Left ventricle myocardium superior (tissue), 1 donor: ENCODE data around the gene SLC39A13. TPM values are rescaled to one million over a fixed set of nuclear protein-coding genes. Genes with fewer than 3 reads are reported as not detected.
A peak's percentile ranks its signal among the peaks of the same experiment; 100 is the strongest.

Experiments used
- ATAC-seq: fragments of 200-7000 bp; cut with Tn5 transposase; one replicate; pipeline ENCODE4 v1.9.1; 2020; ENCODE audit warnings: mild to moderate bottlenecking, moderate library complexity
- DNase-seq: peaks from one replicate; pipeline ENCODE4 v3.0.0-alpha.2; 2020
- intact Hi-C: fragments of 100-400 bp; cut with micrococcal nuclease; formaldehyde crosslinking; loops from one replicate; pipeline ENCODE4 v1.11.0; 2022
- total RNA-seq: library from RNA; stranded (reverse); fragmentation: NEBNext Ultra II Directional; extraction: Animal tissue kit (Norgen Biotek cat#: 25700); gene quantifications from one replicate; pipeline ENCODE4 v1.2.1, GENCODE V29; 2021
- donor health status: DM: no; HTN: yes; CAD: no; lungs with severe emphysema.

The SLC39A13 gene
- total RNA-seq, 1 donor from 2014 or later, result 39.5 TPM

DNA sequence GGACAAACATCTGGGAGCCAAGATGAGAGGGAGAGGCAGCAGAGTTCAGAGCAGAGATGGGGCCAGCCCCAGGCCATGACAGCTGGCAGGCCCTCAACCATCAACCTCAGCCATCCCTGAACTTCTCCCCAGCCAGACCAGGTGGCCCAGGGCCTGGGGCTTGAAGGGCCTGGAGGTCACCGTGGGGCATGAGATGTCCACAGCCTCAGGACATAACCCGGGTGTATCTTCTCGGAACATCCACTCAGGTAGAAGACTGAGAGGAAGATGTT lies 12.4 kb upstream of the SLC39A13 start:
- intact Hi-C loops, result no loop called here
- no peak for ATAC-seq
- no peak for DNase-seq

GRCh38 chr11:47398011-47398410 lies 10.4 kb upstream of the SLC39A13 start:
- ATAC-seq, result no peak
- intact Hi-C loops, result no loop called here

DNA sequence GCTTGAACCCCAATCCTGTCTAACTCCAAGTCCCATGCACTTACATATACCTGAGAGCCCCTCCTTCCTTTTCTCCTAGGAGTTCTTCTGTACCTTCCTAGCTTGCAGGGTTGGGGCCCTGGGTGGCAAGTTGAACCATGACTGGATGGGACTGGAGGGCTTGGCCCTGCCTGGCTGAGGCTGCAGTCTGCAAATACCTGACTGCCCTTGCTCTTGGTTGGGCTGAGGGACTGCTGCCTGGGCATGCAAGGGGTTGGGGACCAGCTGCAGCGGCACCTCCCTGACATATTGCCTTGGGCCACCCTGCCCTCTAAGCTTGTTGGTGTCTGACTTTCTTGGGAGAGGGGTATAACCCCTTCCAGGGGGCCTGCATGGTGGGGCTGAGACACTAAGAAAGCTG lies 9.8 kb upstream of the SLC39A13 start:
- DNase-seq, result no peak
- ATAC-seq, result no peak
- intact Hi-C loops, result no loop called here

More at GRCh38 chr11:47398011-47398410, 10.4 kb upstream of the SLC39A13 start:
- DNase-seq, result no peak

DNA sequence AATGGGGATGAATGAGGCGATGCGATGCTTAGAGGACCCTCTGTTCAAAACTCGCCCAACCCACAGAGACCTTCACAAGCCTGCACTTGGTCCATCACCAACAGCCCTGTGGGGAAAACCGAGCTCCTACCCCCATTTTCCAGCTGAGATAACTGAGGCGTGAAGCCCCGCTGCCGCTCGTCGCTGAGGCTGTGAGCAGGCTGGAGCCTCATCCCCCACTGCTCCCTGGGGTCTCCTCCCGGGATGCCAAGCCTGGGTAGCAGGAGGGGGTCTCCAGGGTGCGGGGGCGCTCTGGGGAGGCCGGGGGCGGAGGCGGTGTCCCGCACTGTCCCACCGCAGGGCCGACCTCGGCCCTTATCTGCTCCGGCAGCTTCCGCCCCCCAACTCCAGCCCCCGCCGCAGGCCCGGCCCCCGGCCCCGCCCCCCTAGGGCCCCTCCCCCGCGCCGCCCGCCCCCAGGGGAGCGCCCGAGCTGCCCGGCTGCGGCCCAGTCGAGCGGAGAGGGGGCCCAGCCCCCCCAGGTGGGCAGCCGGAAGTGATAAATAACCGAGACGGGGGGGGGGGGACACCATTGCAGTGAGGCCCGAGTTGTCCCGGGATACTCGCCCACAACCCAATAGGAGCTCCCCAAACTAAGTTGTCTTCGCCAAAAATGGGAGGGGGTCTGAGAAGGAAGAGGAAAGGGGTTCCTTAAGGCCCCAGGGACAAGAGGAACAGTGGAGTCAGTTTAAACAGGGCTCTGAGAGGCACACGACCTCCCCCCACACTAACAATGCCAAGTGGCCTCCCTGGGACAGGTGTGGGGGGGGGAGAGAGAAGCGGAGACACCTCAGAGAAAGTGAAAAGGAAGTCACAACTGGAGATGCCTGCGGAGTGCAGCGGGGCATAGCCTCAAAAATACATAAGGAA lies 8.3 kb upstream of the SLC39A13 start:
- peak; percentile 80 for ATAC-seq
- DNase-seq, result peak; percentile 65
- intact Hi-C loops, result no loop called here

DNA sequence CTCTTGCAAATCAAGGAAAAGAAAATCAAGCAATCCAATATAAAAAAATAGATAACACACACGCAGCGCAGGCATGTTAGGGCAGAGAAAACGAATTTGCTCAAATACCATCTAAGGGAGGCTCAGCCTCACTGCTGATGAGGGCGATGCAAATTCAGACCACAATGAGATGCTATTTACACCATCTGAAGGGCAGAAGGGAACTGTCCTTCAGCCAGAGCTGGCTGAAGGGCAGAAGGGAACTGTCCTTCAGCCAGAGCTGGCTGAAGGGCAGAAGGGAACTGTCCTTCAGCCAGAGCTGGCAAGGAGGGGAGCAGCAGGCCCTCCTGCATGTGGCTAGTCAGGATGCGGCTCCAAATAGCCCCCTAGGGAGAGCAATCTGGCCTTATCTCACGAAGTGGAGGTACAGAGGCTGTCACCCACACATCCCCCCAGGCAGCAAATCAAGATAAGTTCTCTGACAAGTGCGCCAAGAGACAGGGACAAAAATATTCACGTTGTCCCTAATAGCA lies 7.6 kb upstream of the SLC39A13 start:
- ATAC-seq (peak; percentile 92), DNase-seq (peak; percentile 55)
- intact Hi-C loops, result no loop called here

DNA sequence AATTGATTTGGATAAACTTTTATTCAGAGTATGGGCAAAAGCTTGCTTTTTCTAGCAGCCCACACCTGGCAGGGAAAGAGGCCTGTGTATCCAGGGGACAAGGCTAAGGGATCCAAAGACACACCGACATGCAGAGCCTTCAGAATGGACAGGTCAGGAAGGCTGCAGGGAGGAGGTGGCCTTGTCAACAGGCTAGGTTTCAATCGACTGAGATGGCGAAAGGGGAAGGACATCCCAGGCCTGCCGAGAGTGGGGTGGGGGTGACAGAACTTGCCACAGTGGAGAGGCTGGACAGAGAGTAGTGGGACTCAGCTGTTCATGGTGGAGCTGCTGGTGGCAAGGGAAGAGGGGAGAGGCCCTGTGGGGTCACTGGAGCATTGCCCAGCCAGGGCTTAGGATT lies 5.3 kb upstream of the SLC39A13 start:
- intact Hi-C loops, result no loop called here
- DNase-seq, result no peak
- no peak for ATAC-seq

GRCh38 chr11:47403571-47403970 lies 4.8 kb upstream of the SLC39A13 start:
- ATAC-seq (no peak), DNase-seq (no peak)
- intact Hi-C loops, result no loop called here

DNA sequence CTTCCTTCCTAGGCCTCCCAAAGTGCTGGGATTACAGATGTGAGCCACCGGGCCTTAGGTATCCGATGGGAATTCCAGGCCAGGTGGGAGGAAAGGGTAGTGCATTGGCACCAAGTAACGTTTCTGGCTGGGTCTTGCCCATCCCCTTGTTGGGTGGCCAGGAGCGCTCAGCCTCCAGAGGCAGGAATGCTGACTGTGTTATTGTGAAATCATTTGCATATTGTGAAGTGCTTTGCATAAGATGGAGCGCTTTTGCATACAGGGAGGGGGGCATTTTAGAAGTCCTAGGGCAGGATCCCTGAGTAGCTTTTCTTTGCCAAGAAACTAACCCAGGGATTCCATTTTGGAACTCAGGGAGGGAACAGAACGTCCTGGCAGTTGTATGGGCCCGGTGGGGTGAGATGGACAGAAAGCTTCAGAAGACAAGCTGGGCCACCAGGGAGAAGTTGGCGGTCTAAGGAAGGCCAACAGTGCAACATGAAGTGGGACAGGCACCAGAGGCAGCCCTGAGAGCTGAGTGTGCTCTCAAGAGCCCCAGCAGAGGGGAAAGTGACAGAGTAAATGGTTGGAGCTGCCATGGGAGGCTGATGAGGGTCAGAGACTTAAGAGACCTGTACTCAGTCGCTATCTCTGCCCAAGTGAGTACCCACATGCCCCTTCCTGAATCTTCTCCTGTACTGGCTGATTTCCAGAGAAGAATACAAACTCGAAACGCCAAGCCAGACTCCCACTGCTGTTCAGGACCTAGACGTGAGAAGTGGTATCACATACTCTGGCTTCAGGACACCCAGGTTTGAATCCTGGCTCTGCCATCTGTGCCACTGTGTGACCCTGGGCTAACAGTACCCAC lies 1.3 kb upstream of the SLC39A13 start:
- ATAC-seq, result no peak
- no peak for DNase-seq
- intact Hi-C loops, result no loop called here

GRCh38 chr11:47408598-47409439 lies 429 bp downstream of the SLC39A13 start:
- DNase-seq (peak; percentile 57), ATAC-seq (peak; percentile 1)
- intact Hi-C loops, result no loop called here

GRCh38 chr11:47409440-47410369 lies 1.3 kb downstream of the SLC39A13 start:
- ATAC-seq (no peak), DNase-seq (no peak)
- intact Hi-C loops, result no loop called here

- ATAC-seq, result no peak
- intact Hi-C loops, result no loop called here
- no peak for DNase-seq
Observed at GRCh38 chr11:47410370-47411264, 2.2 kb downstream of the SLC39A13 start.

DNA sequence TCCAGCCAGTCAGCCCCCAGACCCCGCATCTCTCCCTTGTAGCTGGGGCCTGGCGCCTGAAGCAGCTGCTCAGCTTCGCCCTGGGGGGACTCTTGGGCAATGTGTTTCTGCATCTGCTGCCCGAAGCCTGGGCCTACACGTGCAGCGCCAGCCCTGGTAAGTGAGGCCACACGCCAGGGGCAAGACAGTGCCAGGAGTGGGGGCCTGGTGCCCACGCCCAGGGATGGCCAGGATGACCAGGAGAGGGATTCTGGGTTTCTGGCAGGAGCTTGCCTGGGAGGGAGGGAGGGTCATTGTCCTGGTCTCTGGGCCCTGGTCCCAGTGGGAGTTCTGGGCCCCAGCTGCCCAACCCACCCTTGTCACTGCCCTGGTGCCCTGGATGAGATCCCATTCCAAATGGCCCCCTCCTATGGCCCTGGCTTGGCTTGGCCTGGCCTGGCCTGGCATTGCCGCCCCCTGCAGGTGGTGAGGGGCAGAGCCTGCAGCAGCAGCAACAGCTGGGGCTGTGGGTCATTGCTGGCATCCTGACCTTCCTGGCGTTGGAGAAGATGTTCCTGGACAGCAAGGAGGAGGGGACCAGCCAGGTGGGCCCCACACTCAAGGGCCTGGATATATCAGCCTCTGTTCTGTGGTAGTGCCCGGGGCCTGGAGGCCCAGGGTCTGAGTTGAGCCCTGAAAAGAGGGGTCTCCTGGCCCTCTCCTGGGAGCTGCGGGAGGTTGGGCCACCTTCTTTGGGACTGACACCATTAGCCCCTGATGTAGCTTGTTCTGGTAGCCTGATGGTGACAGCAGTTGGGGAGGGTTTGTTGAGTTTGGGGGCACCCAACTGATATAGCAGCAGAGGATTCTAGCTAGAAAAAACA lies 3.7 kb downstream of the SLC39A13 start:
- ATAC-seq (no peak), DNase-seq (peak; percentile 66)
- intact Hi-C loops, result no loop called here

DNA sequence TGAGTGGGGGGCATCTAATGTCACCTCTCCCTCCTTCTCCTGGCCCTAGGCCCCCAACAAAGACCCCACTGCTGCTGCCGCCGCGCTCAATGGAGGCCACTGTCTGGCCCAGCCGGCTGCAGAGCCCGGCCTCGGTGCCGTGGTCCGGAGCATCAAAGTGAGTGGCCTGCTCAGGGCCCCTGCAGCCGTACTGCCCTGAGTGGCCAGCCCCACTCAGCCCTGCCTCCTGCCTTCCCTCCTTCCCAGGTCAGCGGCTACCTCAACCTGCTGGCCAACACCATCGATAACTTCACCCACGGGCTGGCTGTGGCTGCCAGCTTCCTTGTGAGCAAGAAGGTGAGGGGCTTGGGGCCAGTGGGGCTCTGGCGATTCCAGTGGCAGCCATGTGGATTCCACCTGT lies 5.0 kb downstream of the SLC39A13 start:
- no peak for DNase-seq
- ATAC-seq, result no peak
- intact Hi-C loops, result no loop called here

DNA sequence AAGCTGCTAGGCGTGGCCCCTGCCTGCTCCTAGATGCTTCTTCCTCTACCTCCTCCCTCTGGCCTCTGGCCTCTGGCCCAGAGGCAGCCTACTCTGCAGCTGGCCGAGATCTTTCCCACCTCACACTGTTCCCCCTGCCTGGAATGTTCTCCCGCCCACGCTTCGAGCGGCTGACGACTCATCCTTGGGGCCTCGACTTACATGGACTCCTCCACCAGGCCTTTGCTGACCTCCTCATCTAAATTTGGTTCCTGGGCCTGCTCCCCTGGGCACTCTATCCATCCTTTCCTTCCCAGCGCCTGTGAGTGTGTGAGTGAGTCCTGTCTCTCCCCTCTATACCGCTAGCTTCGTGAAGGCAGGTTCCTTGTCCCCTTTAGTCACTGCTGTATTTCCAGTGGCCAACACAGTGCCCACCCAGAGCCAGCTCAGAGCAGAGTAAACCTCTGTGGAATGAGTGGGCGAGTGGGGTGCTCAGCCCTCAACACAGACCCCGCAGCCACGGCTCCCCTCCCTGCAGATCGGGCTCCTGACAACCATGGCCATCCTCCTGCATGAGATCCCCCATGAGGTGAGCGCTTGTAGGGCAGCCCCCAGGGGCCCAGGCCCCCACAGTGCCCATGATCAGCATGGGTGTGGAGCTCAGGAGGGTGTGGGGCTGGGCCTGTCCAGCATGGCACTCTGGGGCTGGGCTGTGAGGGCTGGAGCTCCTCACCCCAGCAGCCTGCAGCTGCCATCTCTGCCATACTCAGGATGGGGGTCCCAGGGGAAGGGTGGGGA lies 5.7 kb downstream of the SLC39A13 start:
- peak; percentile 62 for DNase-seq
- intact Hi-C loops, result no loop called here
- ATAC-seq, result no peak

GRCh38 chr11:47414685-47415070 lies 6.3 kb downstream of the SLC39A13 start:
- DNase-seq (no peak), ATAC-seq (no peak)
- intact Hi-C loops, result no loop called here
